CD4-positive, alpha-beta T cell treated with Interferon gamma for 1 hour (primary cell): Measurements from ENCODE around the gene ARAP1.
A peak's percentile ranks its signal among the peaks of the same experiment; 100 is the strongest.

Experiments
- DNase-seq: peaks from one replicate; pipeline ENCODE4 v3.0.0-alpha.2; 2020

ARAP1 gene

DNA sequence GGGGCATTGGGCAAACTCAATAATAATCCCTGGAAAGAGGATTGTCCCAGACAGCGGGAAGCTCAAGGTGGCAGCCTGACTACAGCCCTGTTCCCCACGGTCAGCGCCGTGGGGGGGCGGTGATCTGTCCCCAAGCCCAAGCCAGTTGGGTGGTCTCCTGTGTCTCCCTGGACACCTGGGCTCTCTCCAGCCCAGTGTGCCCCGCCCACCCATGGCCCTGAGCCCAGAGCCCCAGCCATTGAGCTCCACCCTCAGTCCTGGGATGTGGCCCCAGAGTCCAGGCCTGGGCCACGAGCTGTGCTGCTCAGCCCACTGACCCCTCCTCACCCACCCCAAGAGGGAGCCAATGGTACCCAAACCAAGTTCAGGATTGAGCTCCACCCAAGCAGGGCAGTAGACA is 50.1 kb downstream of the ARAP1 start:
- DNase-seq: no peak

GRCh38 chr11:72701466-72701865 is 50.7 kb downstream of the ARAP1 start:
- no peak for DNase-seq

- no peak for DNase-seq
Observed at GRCh38 chr11:72700146-72700545, 52.1 kb downstream of the ARAP1 start.

DNA sequence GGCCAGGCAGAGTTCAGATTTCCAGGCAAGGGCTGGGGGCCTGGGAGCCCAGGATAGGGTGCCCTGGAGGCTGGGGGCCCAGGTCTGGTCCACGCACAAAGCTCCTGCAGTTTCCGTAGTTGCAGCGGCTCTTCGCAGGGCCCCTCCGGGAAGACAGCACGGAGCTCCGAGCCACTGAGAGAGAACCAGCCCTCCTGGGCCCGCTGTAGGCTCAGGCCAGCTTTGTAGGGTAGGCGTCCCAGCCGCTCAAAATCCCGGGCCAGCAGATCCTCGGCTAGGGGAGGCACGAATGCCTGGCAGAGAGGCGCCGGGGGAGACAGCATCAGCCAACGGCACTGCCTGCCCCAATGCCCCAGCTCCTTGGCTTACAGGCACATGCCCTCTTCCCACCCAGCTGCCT is 54.4 kb downstream of the ARAP1 start:
- DNase-seq: no peak

DNA sequence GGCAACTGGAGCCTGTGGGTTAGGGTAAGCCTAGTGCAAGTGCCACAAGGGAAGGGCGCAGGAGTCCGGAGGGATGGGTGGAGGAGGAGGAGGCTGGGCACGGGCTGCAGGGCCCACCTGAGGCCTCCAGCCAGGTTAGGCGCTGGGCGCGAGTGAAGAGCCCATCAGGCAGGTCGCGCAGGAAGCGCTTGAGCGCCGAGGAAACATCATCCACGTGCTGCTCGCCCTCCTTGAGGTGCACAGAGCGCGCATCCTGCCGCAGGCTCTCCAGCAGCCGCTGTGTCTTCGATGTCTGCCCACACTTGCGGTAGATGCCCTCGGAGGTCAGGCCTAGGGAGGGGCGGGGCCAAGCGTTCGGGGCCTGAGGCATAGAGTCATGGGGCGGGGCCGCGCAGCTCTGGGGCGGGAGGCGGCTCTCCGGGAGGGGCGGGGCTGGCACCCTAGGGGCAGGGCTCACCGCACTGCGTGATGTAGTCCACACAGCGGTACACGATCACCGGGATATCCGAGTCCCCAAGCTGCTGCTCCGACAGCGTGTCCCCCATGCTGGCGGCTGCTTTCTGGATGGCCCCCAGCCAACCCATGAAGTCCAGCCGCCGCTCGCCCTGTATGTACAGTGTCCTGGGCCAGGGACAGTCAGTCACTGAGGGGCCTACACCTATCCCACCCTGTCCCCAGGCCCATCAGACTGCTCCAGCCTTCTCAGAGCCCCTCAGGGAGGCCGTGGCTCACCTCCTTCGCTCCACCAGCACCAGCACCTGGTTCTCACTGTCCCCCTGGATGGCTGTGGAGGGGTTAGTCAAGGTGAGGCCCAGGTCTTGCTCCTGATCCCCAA is 55.1 kb downstream of the ARAP1 start:
- no peak for DNase-seq

DNA sequence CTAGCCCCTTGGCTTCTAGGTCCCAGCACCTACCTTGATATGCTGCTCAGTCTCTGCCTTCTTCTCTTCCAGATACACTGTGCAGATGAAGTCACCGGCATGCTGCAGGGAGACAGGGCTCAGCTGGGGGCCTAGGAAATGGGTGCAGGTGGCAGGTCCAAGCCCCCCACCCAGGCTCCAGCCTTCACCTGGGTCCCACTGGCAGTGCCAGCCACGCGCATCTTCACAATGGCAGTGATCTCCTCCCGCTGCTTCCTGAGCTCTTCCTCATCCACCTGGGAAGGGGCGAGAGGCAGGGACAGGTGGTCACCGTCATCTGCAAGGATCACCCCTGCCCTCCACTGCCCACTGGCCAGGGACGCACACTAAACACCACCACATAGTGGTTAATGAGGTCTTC is 56.9 kb downstream of the ARAP1 start:
- DNase-seq: no peak

- no peak for DNase-seq
Observed at GRCh38 chr11:72693271-72693968, 58.8 kb downstream of the ARAP1 start.

DNA sequence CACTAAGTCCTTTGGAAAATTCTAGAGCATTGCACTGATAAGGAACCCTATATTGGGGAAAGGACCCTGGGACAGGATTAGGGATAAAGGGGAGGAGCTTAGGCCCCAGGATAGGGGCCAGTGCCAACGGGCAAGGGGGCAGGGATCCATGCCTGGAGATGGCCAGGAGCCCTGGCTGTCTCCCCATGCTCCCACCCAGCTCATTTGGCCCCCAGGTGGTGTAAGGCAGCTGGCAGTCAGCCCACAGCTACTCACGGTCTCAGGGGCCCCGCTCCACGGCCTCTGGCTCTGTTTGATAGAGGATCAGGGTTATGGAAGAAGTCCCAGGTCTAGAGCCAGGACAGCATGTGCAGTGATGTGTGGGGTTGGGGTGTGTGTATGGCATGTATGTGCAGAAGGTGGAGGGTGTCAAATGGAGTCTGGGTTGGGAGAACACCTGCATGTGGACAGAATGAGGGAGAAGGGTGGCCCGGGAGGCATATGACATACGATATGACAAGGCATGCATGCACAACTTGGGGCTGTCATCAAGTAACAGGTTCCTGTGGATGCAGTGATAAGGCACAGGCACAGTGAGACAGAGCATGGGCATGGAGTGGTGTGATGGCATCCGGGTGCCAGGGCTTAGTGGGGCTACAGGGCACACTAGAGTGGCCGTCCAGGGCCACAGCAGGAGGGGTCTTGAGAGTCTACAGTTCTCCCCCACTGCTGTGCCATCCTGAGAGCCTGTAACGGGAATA is 59.5 kb downstream of the ARAP1 start:
- DNase-seq: no peak

DNA sequence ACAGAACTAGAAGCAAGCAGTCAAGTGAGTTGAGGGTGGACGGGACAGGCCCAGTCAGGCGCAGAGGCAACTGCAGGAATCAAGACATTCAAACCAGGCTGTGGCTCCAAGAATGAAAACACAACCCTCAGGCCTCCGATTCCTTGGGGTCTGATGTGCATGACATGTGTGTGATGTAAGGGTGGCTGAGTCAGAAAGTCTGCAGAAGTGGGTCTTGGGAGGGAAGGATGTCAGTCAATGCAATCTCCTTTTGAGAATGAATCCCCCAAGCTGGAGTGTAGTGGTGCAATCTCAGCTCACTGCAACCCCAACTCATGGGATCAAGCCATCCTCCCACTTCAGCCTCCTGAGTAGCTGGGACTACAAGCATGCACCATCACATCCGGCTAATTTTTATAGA is 62.0 kb downstream of the ARAP1 start:
- DNase-seq: no peak

- no peak for DNase-seq
Observed at GRCh38 chr11:72688929-72689328, 63.3 kb downstream of the ARAP1 start.

GRCh38 chr11:72688486-72688885 is 63.7 kb downstream of the ARAP1 start:
- DNase-seq: no peak

- no peak for DNase-seq
Observed at GRCh38 chr11:72687326-72687725, 64.9 kb downstream of the ARAP1 start.

- DNase-seq: no peak
Observed at GRCh38 chr11:72686639-72687220, 65.5 kb downstream of the ARAP1 start.

GRCh38 chr11:72685560-72686480 is 66.4 kb downstream of the ARAP1 start:
- DNase-seq: no peak

DNA sequence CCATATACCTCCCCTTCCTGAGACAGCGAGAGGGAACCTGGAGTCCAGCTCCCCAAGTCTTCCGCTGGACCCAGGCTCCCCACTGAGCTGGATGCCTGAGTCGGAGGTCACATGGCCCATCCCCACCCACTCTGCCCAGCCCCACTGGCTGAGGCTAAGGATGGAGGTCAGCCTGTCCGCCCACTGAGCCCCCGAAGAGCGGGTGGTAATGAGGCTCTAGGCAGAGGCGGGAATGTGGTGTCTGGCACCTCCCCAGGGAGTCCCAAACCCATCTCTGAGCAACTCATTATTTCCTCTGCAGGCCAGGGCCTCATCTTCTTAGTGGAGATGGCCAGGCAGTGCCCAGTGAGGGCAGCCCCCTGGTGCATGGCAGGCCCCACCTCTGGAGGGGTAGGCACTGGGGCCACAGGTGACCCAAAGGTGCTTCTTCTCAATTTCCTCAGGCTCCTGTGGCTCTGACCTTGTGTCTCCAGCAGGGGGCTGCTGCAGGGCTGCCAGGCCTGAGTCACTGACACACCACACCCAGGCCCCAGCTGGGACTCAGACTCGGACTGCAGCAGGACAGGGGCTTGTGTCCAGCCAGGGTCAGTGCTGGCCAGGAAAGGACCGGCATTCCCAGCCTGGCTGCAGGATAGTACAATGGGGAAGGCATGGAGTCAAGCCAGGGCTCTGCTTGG is 67.8 kb downstream of the ARAP1 start:
- peak; percentile 31 for DNase-seq

GRCh38 chr11:72683782-72684200 is 68.4 kb downstream of the ARAP1 start:
- peak; percentile 50 for DNase-seq

DNA sequence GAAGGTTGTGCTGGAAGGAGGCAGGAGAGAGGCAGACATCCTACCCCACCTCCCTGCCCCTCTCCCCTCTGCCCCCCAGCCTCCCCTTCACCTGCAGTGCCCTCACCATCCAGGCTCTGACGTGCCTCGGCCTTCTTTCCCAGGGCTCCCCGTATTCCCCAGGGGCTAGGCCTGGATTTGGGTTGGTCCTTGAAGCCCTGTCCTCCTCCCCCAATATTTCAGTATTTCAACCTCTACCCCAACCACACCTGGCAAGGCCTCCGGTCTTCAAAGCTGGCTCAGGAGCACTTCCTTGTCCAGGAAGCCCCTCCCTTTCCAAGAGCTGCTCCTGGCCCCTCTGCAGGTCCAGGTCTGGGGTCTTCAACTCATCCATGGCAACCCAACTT is 69.4 kb downstream of the ARAP1 start:
- DNase-seq: no peak

GRCh38 chr11:72682238-72682857 is 69.9 kb downstream of the ARAP1 start:
- no peak for DNase-seq

DNA sequence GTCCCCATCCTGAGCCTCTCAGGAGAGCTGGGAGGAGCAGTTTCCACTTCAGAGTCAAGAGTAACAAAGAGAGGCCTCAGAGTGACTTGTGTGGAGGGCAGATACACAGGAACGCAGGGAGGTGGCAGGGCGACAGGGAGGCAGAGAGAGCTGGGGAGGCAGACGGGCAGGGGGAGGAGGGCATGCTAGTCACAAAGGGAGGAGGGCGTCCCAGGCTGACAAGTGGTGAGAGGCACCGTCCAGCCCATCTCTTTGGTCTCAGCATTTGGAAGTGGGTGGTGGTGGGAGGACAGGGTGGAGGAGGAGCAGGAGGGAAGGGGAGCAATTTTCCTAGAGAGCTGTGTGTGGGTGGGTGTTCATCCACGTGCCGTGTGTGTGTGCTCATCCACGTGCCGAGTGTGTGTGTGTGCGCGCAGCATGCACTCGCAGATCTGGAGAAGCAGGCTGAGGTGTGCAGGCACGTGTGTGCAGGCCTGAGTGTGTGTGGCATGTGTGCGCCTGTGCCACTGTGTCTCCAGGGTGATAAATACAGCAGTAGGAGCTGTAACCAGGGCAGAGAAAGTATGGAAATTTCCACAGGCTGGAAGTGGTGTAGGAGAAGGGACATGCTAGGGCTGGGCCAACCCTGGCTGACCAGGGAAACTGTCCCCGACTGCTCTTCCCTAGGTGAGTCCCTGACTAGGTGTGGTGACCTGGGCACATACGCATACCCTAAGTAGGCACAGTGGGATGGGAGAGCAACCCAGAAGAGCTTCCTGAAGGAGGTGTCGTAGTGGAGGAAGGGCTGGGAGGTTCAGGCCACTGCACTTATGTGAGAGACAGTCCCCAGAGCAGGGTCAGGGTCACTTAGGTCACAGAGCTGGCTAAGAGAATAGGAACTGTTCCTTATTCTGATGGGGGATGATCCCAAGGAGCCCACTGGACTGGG is 70.7 kb downstream of the ARAP1 start:
- no peak for DNase-seq

GRCh38 chr11:72680624-72681158 is 71.5 kb downstream of the ARAP1 start:
- no peak for DNase-seq
